Measurements from ENCODE around the gene ADK.

Gene ADK

GRCh38 chr10:74160013-74160412 lies 9.0 kb downstream of the ADK start:
- DNase-seq (ENCODE audit: insufficient read length, low spot score), result no peak
- no peak for FAIRE-seq
- TF ChIP-seq POLR2A (IDR thresholded peaks at IDR 0.05; ENCODE audit: low read depth, low read length), result no peak

DNA sequence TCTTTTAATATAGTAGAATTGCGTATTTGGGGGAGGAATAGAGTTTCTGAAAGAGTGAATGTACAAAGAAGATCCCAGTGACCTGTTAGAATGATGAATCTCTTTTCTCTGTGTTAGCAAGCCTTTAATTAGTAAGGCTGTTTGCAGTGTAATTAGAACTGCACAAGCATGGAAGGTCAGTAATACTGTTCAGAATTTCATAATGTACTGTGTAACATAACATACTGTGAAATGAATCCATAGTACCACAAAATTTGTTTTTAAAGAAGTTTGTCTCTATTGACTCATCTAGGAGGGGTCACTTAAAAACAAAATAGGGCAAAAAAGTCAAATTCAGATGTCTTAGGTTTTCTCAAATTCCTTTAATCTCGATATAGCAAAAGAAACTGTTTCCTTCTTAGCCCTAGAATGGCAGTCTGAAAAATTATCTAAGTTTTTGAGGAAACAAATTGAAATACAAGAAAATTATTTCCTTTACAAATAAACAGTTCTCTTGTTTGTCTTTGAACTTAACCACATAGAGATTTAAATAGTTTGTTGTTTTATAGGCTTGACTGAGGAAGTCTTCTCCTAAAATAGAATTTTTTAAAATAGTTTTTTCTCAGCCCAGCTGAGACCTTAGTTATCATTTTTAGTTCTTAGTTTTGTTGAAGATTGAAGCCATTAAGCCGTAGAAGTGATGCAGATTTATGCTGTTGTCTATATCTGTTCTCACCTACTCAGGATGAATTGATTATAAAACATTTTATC lies 12.5 kb downstream of the ADK start:
- no peak for TF ChIP-seq POLR2A (IDR thresholded peaks at IDR 0.05; ENCODE audit: low read depth, low read length)
- FAIRE-seq, result no peak
- no peak for DNase-seq (ENCODE audit: insufficient read length, low spot score)

DNA sequence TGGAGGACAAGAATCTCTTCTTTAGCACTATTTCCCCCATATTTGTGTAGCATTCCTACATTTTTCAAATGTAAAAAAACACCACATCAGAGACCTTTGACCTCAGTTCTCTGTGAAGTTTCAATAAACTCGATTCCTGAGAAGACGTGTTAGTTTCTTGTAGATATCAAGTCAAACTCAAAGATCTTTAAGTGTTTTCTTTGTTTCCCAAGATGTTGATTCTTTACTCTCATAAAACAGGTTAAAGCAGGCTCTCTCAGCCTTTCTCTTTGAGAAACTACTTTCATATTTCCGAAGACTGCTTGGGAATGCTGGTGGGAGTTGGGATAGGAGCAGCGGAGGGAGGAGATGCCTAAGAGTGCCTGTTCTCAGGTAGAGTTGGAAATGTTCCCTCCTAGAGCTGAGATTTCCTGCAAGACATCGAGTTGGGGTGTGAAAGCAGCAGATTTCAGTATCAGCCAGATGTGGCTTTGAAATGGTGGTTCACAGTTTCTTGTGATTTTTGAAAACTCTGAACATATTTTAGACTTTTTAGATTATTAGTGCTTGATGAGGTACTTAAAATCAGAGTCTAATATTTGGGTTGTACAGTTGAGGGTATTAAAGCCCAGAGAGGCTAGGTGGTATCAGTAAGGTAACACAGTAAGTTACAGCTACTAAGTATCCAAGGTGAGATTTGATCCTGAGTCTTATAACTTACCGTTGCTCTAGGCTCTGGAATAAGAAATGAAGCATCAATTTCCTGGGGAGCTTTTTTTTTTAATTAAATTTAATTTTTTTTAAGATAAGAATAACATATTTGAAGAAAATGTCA lies 13.9 kb downstream of the ADK start:
- no peak for FAIRE-seq
- TF ChIP-seq POLR2A (IDR thresholded peaks at IDR 0.05; ENCODE audit: low read depth, low read length), result no peak
- no peak for DNase-seq (ENCODE audit: insufficient read length, low spot score)

GRCh38 chr10:74165530-74165901 lies 14.5 kb downstream of the ADK start:
- FAIRE-seq, result no peak
- DNase-seq (ENCODE audit: insufficient read length, low spot score), result no peak
- no peak for TF ChIP-seq POLR2A (IDR thresholded peaks at IDR 0.05; ENCODE audit: low read depth, low read length)

- FAIRE-seq, result no peak
Measured at GRCh38 chr10:74167443-74167842, 16.4 kb downstream of the ADK start.

GRCh38 chr10:74171625-74172024 lies 20.6 kb downstream of the ADK start:
- FAIRE-seq (no peak), DNase-seq (ENCODE audit: insufficient read length, low spot score) (no peak)
- no peak for TF ChIP-seq POLR2A (IDR thresholded peaks at IDR 0.05; ENCODE audit: low read depth, low read length)

More at GRCh38 chr10:74167443-74167842, 16.4 kb downstream of the ADK start:
- DNase-seq (ENCODE audit: insufficient read length, low spot score), result no peak
- TF ChIP-seq POLR2A (IDR thresholded peaks at IDR 0.05; ENCODE audit: low read depth, low read length), result no peak

GRCh38 chr10:74174521-74174920 lies 23.5 kb downstream of the ADK start:
- no peak for TF ChIP-seq POLR2A (IDR thresholded peaks at IDR 0.05; ENCODE audit: low read depth, low read length)
- no peak for FAIRE-seq
- no peak for DNase-seq (ENCODE audit: insufficient read length, low spot score)

GRCh38 chr10:74175510-74176379 lies 24.7 kb downstream of the ADK start:
- no peak for TF ChIP-seq POLR2A (IDR thresholded peaks at IDR 0.05; ENCODE audit: low read depth, low read length)
- FAIRE-seq, result no peak
- no peak for DNase-seq (ENCODE audit: insufficient read length, low spot score)

DNA sequence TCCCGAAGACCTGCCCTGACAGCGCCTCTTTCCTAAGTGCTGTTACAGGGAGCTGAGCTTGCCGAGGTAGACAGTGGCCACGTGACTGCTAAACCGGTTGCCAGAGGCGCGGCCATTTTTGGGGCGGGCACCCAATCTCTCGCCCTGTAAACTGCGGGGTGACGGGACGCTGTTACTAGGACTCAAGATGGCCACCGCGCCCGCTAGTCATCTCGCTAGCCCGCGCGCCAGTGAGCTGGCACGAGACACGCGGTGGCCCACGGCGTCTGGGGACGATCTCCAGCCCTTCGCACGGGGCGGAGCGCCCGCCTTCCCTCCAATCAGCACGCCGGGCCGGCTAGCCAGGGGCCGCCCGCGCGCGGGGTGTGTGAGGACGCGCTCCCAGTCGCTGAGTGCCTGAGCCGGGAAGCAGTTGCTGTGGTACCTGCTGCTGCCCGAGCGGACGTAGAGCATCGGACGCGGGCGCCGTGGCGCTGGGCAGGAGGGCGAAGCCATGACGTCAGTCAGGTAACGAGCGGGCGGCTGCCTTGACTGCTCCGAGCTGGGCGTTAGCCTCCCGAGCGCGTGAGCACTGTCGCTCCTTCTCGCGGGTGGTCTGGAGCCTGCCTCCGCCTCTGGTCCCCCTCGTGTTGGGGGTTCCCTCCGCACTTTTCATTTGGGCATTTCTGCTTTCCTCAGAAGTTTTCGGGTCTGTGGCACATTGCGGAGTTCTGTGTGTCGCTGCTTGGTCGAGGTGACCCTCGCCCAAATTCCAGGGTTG lies 25.5 kb downstream of the ADK start:
- peak; percentile 92 for DNase-seq (ENCODE audit: insufficient read length, low spot score)
- FAIRE-seq, result peak; percentile 93
- peak; percentile 89 for TF ChIP-seq POLR2A (IDR thresholded peaks at IDR 0.05; ENCODE audit: low read depth, low read length)

- FAIRE-seq, result peak; percentile 53
- TF ChIP-seq POLR2A (IDR thresholded peaks at IDR 0.05; ENCODE audit: low read depth, low read length), result no peak
- DNase-seq (ENCODE audit: insufficient read length, low spot score), result peak; percentile 47
Measured at GRCh38 chr10:74177140-74177677, 26.2 kb downstream of the ADK start.

DNA sequence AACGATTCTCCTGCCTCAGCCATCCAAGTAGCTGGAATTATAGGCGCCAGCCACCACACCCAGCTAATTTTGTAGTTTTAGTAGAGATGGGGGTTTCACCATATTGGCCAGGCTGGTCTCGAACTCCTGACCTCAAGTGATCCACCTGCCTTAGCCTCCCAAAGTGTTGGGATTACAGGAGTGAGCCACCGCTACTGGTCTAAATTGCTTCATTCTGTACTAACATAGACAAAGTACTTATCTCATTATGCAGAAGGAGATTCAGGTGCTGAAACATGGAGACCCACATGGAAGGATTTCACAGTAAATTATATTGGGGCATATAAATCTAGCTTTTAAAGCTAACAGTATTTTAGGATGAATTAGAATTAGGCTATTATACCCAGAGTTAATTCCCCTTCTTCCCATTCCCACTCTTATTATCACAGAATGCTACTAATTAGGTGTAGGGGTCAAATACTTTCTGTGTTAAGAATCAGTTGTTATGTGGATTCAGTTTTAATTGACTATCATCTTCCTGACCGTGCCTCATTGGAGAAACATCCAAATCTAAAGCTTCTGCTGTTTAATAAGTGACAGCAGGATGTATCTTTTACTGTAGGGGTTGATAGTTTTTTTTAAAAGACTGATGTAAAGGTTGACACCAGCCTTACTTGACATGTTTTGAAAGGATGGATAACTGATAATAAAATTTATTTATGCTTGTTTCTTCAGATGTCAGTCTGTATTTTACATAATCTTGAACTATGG lies 27.2 kb downstream of the ADK start:
- TF ChIP-seq POLR2A (IDR thresholded peaks at IDR 0.05; ENCODE audit: low read depth, low read length), result no peak
- DNase-seq (ENCODE audit: insufficient read length, low spot score) (no peak), FAIRE-seq (no peak)

DNA sequence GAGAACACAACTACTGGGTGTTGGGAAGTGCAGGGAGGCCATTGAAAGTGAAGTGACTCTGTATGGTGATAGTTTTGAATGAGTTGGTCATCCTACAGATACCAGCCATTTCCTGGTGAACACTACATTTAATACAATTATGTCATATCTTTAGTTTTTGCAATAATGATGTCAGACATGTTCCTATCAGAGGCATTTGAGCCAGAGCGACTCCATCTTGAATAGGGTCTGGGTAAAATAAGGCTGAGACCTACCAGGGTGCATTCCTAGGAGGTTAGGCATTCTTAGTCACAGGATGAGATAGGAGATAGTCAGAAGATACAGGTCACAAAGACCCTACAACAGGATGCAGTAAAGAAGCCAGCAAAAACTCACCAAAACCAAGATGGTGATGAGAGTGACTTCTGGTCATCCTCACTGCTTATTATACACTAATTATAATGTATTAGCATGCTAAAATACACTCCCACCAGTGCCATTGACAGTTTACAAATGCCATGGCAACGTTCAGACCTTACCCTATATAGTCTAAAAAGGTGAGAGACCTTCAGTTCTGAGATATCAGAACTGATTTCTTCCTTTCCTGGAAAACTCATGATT lies 28.2 kb downstream of the ADK start:
- FAIRE-seq (no peak), DNase-seq (ENCODE audit: insufficient read length, low spot score) (no peak)
- no peak for TF ChIP-seq POLR2A (IDR thresholded peaks at IDR 0.05; ENCODE audit: low read depth, low read length)

All from H54 (cell line).